K562 (cell line): ENCODE data around the gene THOP1. TPM values are rescaled to one million over a fixed set of nuclear protein-coding genes. Genes with fewer than 3 reads are reported as not detected.
A peak's percentile ranks its signal among the peaks of the same experiment; 100 is the strongest.

ENCODE experiments used
- ETV6 ChIP-seq, 3 experiments: fragments of 150-350 bp in 1 of 3; sonication (generic) in 1 of 3; formaldehyde crosslinking in 1 of 3; IDR thresholded peaks; 2 replicates each; pipeline versions ENCODE4 v1.6.1 to v1.8.0; 2014 to 2022; ENCODE audit warnings: borderline replicate concordance in 2 of 3, low read depth in 2 of 3, antibody characterized with exemption in 1 of 3, low read length in 1 of 3, mild to moderate bottlenecking in 1 of 3, missing genetic modification reagents in 1 of 3
- FOS ChIP-seq: IDR thresholded peaks from 3 replicates; pipeline ENCODE4 v1.6.1; 2011; ENCODE audit not compliant: insufficient read length; ENCODE audit errors: extremely low read depth
- HDAC8 ChIP-seq: fragments of 450-650 bp; IDR thresholded peaks from 2 replicates; pipeline ENCODE4 v1.6.1; 2016; ENCODE audit warnings: mild to moderate bottlenecking, missing genetic modification characterization, moderate library complexity, missing compliant biosample characterization
- L3MBTL2 ChIP-seq: fragments of 450-650 bp; IDR thresholded peaks from 2 replicates; pipeline ENCODE4 v1.6.1; 2016; ENCODE audit warnings: mild to moderate bottlenecking, moderate library complexity
- MAFK ChIP-seq: IDR thresholded peaks from 2 replicates; pipeline ENCODE4 v1.6.1; 2011; ENCODE audit warnings: low read length, improper control_type of control experiment
- NBN ChIP-seq: fragments of 450-650 bp; IDR thresholded peaks from 2 replicates; pipeline ENCODE4 v1.6.1; 2016; ENCODE audit warnings: low read depth, mild to moderate bottlenecking
- PHF20 ChIP-seq: fragments of 450-650 bp; IDR thresholded peaks from 2 replicates; pipeline ENCODE4 v1.6.1; 2018; ENCODE audit not compliant: partially characterized antibody
- POLR2A ChIP-seq: fragments of 450-650 bp; conservative IDR thresholded peaks from 2 replicates; pipeline ENCODE4 v1.6.1; 2016
- POU5F1 ChIP-seq: fragments of 150-350 bp; IDR thresholded peaks from 2 replicates; pipeline ENCODE4 v1.6.1; 2014; ENCODE audit warnings: borderline replicate concordance, low read length, low read depth, mild to moderate bottlenecking; ENCODE audit not compliant: partially characterized antibody
- RBM14 ChIP-seq: fragments of 200-400 bp; formaldehyde crosslinking; IDR thresholded peaks from 2 replicates; pipeline ENCODE4 v1.6.1; 2018; ENCODE audit warnings: low read depth, mild to moderate bottlenecking, low read length, moderate library complexity, borderline replicate concordance; ENCODE audit not compliant: insufficient read depth
- RNF2 ChIP-seq: sonication (generic); IDR thresholded peaks from 2 replicates; pipeline ENCODE4 v1.6.1; 2016
- SIN3A ChIP-seq, 2 experiments: fragments of 150-350 bp in 1 of 2; IDR thresholded peaks; 2 replicates each; pipeline ENCODE4 v1.6.1; 2011 to 2016; ENCODE audit warnings: borderline replicate concordance in 2 of 2, low read depth in 2 of 2, low read length in 2 of 2, mild to moderate bottlenecking in 2 of 2, moderate library complexity in 2 of 2; ENCODE audit not compliant: control insufficient read depth in 1 of 2
- TRIM24 ChIP-seq, 2 experiments: fragments of 450-650 bp; IDR thresholded peaks; 2 replicates each; pipeline ENCODE4 v1.6.1; 2016
- ZC3H4 ChIP-seq: sonication (generic); formaldehyde crosslinking; IDR thresholded peaks from 2 replicates; pipeline ENCODE4 v1.9.0; 2021; ENCODE audit warnings: missing genetic modification reagents, borderline replicate concordance
- ZNF197 ChIP-seq: fragments of 200-800 bp; sonication (Bioruptor generic); IDR thresholded peaks from 2 replicates; pipeline ENCODE4 v1.6.1; 2016; ENCODE audit warnings: low read depth, missing genetic modification characterization, missing compliant biosample characterization
- ZNF384 ChIP-seq: IDR thresholded peaks from 2 replicates; pipeline ENCODE4 v1.6.1; 2012; ENCODE audit warnings: low read depth, low read length, improper control_type of control experiment
- ZNF551 ChIP-seq: fragments of 250-450 bp; sonication (Bioruptor Pico); IDR thresholded peaks from 2 replicates; pipeline ENCODE4 v1.5.0; 2021; ENCODE audit warnings: mild to moderate bottlenecking, moderate library complexity
- ZNF584 ChIP-seq: fragments of 200-800 bp; sonication (Bioruptor generic); IDR thresholded peaks from 2 replicates; pipeline ENCODE4 v1.6.1; 2016; ENCODE audit warnings: low read depth, mild to moderate bottlenecking, missing genetic modification characterization, missing compliant biosample characterization
- polyA plus RNA-seq, 8 experiments: library from polyadenylated mRNA; depleted of rRNA in 4 of 8; stranded (reverse) in 5 of 8; unstranded in 3 of 8; fragments of >200 nt; fragmentation: Nextera tagmentation in 2 of 8; fragmentation: Illumina TruSeq in 1 of 8; extraction: Ambion mirVana in 2 of 8; extraction: Trizol in 1 of 8; gene quantifications; 2 replicates each; pipeline versions ENCODE4 v1.2.1 to v1.2.3, GENCODE V29; 2011 to 2014; ENCODE audit warnings: inconsistent platforms in 1 of 8, missing spikeins in 1 of 8
- total RNA-seq, 7 experiments: library from RNA; depleted of rRNA in 6 of 7; stranded (reverse); fragments of >200 nt in 6 of 7; fragmentation: Illumina TruSeq in 2 of 7; extraction: Trizol in 2 of 7; gene quantifications; 2 replicates each; pipeline versions ENCODE4 v1.2.1 to v1.2.3, GENCODE V29; 2011 to 2021; ENCODE audit warnings: low replicate concordance in 1 of 7
- TF ChIP-seq, protein P1 (sequence below): sonication (generic); formaldehyde crosslinking; IDR thresholded peaks from 2 replicates; pipeline ENCODE4 v1.8.0; 2023; ENCODE audit warnings: missing genetic modification reagents, mild to moderate bottlenecking, borderline replicate concordance
- TF ChIP-seq, protein P2 (sequence below), 3 experiments: IDR thresholded peaks in 2 of 3; conservative IDR thresholded peaks in 1 of 3; 2 replicates each; pipeline ENCODE4 v1.5.1; 2011 to 2012; ENCODE audit warnings: low read length in 3 of 3, mild to moderate bottlenecking in 3 of 3, control low read depth in 2 of 3, improper control_type of control experiment in 1 of 3, inconsistent platforms in 1 of 3, low read depth in 1 of 3, mixed read lengths in 1 of 3, moderate library complexity in 1 of 3; ENCODE audit not compliant: insufficient read depth in 2 of 3

The THOP1 gene
- total and polyA plus RNA-seq, 9 of the 15 experiments (the other 6 are each of a cell fraction or from before 2014, with no cell fraction given): 1.3 to 255 (median 96.1) TPM

DNA sequence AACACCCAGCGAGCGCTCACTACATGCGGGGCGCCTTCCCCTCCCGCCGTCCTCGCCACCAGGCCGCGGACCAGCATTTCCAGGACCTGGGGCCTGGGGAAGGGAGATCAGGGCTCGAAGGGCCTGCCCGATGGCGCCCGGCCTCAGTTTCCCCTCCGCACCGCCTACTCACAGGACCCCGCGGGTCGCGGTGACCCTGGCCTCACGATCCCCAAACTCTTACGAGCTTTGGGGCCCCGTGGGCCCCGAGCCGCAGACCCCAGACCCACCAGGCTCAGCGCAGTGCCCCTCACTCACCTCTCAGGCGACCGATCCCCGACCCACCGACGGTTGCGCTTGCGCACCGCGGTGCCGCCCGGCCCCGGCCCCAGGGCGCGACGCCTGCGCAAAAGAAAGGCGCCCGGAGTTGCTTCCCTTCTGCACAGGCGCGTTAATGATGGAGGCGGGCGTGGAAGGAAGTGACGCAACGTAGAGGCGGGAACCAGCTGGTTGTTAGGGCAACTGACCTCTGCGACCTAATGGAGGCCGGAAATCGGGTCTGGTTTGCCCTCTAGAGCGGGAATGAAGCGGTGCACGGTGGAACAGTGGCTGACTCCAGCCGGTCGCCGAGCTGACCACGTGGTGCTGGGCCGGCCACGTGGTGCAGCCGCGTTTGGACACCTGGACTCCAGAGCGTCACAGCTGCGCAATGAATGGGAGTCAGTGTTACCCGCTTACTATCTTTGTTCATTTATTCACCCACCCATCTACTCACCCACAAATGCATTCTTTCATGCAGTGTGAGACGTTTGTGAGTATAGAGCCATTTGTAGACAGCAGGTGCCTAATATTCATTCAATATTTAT is 2.1 kb upstream of the THOP1 start, which contains the start of gene SGTA (continued):
- TF ChIP-seq, protein P1, sequence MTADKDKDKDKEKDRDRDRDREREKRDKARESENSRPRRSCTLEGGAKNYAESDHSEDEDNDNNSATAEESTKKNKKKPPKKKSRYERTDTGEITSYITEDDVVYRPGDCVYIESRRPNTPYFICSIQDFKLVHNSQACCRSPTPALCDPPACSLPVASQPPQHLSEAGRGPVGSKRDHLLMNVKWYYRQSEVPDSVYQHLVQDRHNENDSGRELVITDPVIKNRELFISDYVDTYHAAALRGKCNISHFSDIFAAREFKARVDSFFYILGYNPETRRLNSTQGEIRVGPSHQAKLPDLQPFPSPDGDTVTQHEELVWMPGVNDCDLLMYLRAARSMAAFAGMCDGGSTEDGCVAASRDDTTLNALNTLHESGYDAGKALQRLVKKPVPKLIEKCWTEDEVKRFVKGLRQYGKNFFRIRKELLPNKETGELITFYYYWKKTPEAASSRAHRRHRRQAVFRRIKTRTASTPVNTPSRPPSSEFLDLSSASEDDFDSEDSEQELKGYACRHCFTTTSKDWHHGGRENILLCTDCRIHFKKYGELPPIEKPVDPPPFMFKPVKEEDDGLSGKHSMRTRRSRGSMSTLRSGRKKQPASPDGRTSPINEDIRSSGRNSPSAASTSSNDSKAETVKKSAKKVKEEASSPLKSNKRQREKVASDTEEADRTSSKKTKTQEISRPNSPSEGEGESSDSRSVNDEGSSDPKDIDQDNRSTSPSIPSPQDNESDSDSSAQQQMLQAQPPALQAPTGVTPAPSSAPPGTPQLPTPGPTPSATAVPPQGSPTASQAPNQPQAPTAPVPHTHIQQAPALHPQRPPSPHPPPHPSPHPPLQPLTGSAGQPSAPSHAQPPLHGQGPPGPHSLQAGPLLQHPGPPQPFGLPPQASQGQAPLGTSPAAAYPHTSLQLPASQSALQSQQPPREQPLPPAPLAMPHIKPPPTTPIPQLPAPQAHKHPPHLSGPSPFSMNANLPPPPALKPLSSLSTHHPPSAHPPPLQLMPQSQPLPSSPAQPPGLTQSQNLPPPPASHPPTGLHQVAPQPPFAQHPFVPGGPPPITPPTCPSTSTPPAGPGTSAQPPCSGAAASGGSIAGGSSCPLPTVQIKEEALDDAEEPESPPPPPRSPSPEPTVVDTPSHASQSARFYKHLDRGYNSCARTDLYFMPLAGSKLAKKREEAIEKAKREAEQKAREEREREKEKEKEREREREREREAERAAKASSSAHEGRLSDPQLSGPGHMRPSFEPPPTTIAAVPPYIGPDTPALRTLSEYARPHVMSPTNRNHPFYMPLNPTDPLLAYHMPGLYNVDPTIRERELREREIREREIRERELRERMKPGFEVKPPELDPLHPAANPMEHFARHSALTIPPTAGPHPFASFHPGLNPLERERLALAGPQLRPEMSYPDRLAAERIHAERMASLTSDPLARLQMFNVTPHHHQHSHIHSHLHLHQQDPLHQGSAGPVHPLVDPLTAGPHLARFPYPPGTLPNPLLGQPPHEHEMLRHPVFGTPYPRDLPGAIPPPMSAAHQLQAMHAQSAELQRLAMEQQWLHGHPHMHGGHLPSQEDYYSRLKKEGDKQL (CRISPR knock-in tag): peak; percentile 97; the same call in 1 of the 2 replicates
- TF ChIP-seq SIN3A (IDR thresholded peaks at IDR 0.05; ENCODE audit: borderline replicate concordance in 2 of 2, control insufficient read depth in 1 of 2, low read depth in 2 of 2, low read length in 2 of 2) (peak; percentile 88 to 89; a peak in 2 of 4 replicates), POU5F1 (peak; percentile 16), NBN (peak; percentile 85), ZC3H4 (CRISPR knock-in tag) (no peak), ZNF584 (CRISPR knock-in tag) (peak; percentile 83; the same call in 1 of the 2 replicates), TRIM24 (IDR thresholded peaks at IDR 0.05) (peak in 1 of 2 experiments; percentile 58; a peak in 1 of 4 replicates), RNF2 (peak; percentile 97), FOS (peak; percentile 85), PHF20 (peak; percentile 81), ZNF197 (0 out of 2 replicates have a peak, but pooled peaks have one; percentile 47), POLR2A (peak; percentile 80), RBM14 (no peak), L3MBTL2 (peak; percentile 100), HDAC8 (peak; percentile 75; the same call in 1 of the 2 replicates), ZNF384 (no peak), MAFK (no peak), ETV6 (IDR thresholded peaks at IDR 0.05; ENCODE audit: borderline replicate concordance in 1 of 2, low read depth in 2 of 2, low read length in 1 of 2) (no peak), ETV6 (CRISPR knock-in tag; IDR thresholded peaks at IDR 0.05; ENCODE audit: borderline replicate concordance) (peak; percentile 96; the same call in 1 of the 2 replicates), ZNF551 (CRISPR knock-in tag) (no peak)
- TF ChIP-seq, protein P2, sequence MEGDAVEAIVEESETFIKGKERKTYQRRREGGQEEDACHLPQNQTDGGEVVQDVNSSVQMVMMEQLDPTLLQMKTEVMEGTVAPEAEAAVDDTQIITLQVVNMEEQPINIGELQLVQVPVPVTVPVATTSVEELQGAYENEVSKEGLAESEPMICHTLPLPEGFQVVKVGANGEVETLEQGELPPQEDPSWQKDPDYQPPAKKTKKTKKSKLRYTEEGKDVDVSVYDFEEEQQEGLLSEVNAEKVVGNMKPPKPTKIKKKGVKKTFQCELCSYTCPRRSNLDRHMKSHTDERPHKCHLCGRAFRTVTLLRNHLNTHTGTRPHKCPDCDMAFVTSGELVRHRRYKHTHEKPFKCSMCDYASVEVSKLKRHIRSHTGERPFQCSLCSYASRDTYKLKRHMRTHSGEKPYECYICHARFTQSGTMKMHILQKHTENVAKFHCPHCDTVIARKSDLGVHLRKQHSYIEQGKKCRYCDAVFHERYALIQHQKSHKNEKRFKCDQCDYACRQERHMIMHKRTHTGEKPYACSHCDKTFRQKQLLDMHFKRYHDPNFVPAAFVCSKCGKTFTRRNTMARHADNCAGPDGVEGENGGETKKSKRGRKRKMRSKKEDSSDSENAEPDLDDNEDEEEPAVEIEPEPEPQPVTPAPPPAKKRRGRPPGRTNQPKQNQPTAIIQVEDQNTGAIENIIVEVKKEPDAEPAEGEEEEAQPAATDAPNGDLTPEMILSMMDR (IDR thresholded peaks at IDR 0.05 in 2 of 3, conservative IDR thresholded peaks at IDR 0.05 in 1 of 3; ENCODE audit: insufficient read depth in 2 of 3, low read depth in 1 of 3, low read length in 3 of 3): peak; percentile 57 to 60 (median 60)
